ENCODE measurements around the gene ECSCR. TPM values are rescaled to one million over a fixed set of nuclear protein-coding genes. Genes with fewer than 3 reads are reported as not detected.

ECSCR gene
- total RNA-seq, 1 donor from 2014 or later: not detected

DNA sequence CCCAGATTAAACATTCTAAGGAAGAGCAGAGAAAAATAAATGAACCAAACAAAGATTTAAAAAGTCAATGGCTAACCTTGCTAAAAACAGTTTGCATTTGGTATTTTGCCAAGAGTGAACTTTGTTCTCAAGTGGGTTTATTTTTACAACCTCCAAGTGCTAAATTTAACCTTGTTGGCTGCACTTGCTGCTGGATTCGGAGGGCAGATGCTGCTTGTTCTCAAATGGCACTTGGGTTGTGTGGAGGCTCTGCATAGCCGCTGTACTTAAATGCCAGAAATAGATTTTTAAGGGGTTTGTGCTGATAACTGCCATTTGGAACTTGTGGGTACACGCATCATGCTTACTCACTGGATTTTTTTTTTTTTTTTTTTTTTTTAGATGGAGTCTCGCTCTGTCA is 45.3 kb downstream of the ECSCR start:
- Histone ChIP-seq H3K36me3 (ENCODE audit: control insufficient read depth, insufficient read depth, low read length) (no peaks in the 10 kb centered on the region), H3K27me3 (ENCODE audit: control insufficient read depth, insufficient read depth, low read length) (no peaks in the 10 kb centered on the region), H3K4me3 (ENCODE audit: low read depth, low read length) (no peak overlapping the region)
- no peak for DNase-seq (ENCODE audit: low read depth)
- TF ChIP-seq, protein P1, sequence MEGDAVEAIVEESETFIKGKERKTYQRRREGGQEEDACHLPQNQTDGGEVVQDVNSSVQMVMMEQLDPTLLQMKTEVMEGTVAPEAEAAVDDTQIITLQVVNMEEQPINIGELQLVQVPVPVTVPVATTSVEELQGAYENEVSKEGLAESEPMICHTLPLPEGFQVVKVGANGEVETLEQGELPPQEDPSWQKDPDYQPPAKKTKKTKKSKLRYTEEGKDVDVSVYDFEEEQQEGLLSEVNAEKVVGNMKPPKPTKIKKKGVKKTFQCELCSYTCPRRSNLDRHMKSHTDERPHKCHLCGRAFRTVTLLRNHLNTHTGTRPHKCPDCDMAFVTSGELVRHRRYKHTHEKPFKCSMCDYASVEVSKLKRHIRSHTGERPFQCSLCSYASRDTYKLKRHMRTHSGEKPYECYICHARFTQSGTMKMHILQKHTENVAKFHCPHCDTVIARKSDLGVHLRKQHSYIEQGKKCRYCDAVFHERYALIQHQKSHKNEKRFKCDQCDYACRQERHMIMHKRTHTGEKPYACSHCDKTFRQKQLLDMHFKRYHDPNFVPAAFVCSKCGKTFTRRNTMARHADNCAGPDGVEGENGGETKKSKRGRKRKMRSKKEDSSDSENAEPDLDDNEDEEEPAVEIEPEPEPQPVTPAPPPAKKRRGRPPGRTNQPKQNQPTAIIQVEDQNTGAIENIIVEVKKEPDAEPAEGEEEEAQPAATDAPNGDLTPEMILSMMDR (IDR thresholded peaks at IDR 0.05; ENCODE audit: insufficient read depth, low read length, poor library complexity, severe bottlenecking): no peak

- TF ChIP-seq, protein P1 (IDR thresholded peaks at IDR 0.05; ENCODE audit: insufficient read depth, low read length, poor library complexity, severe bottlenecking): no peak
- H3K27me3 ChIP-seq (ENCODE audit: control insufficient read depth, insufficient read depth, low read length): no peaks in the 10 kb centered on the region
- no peak overlapping the region for H3K4me3 ChIP-seq (ENCODE audit: low read depth, low read length)
- DNase-seq (ENCODE audit: low read depth): no peak
- no peaks in the 10 kb centered on the region for H3K36me3 ChIP-seq (ENCODE audit: control insufficient read depth, insufficient read depth, low read length)
Observed at GRCh38 chr5:139416651-139417050, 45.9 kb downstream of the ECSCR start.

- no peak overlapping the region for H3K4me3 ChIP-seq (ENCODE audit: low read depth, low read length)
- no peaks in the 10 kb centered on the region for H3K36me3 ChIP-seq (ENCODE audit: control insufficient read depth, insufficient read depth, low read length)
- DNase-seq (ENCODE audit: low read depth): no peak
- H3K27me3 ChIP-seq (ENCODE audit: control insufficient read depth, insufficient read depth, low read length): no peaks in the 10 kb centered on the region
- TF ChIP-seq, protein P1 (IDR thresholded peaks at IDR 0.05; ENCODE audit: insufficient read depth, low read length, poor library complexity, severe bottlenecking): no peak
Observed at GRCh38 chr5:139415869-139416268, 46.7 kb downstream of the ECSCR start.

- H3K4me3 ChIP-seq (ENCODE audit: low read depth, low read length): no peak overlapping the region
Observed at GRCh38 chr5:139415221-139415861, 47.2 kb downstream of the ECSCR start.

GRCh38 chr5:139414581-139415130 is 47.9 kb downstream of the ECSCR start:
- no peak overlapping the region for H3K4me3 ChIP-seq (ENCODE audit: low read depth, low read length)
- no peaks in the 10 kb centered on the region for H3K27me3 ChIP-seq (ENCODE audit: control insufficient read depth, insufficient read depth, low read length)
- no peaks in the 10 kb centered on the region for H3K36me3 ChIP-seq (ENCODE audit: control insufficient read depth, insufficient read depth, low read length)
- DNase-seq (ENCODE audit: low read depth): no peak
- TF ChIP-seq, protein P1 (IDR thresholded peaks at IDR 0.05; ENCODE audit: insufficient read depth, low read length, poor library complexity, severe bottlenecking): no peak

More at GRCh38 chr5:139415221-139415861, 47.2 kb downstream of the ECSCR start:
- no peak for DNase-seq (ENCODE audit: low read depth)
- H3K36me3 ChIP-seq (ENCODE audit: control insufficient read depth, insufficient read depth, low read length): no peaks in the 10 kb centered on the region
- no peaks in the 10 kb centered on the region for H3K27me3 ChIP-seq (ENCODE audit: control insufficient read depth, insufficient read depth, low read length)
- TF ChIP-seq, protein P1 (IDR thresholded peaks at IDR 0.05; ENCODE audit: insufficient read depth, low read length, poor library complexity, severe bottlenecking): no peak

GRCh38 chr5:139413963-139414362 is 48.6 kb downstream of the ECSCR start:
- Histone ChIP-seq H3K27me3 (ENCODE audit: control insufficient read depth, insufficient read depth, low read length) (no peaks in the 10 kb centered on the region), H3K4me3 (ENCODE audit: low read depth, low read length) (no peak overlapping the region), H3K36me3 (ENCODE audit: control insufficient read depth, insufficient read depth, low read length) (no peaks in the 10 kb centered on the region)
- TF ChIP-seq, protein P1 (IDR thresholded peaks at IDR 0.05; ENCODE audit: insufficient read depth, low read length, poor library complexity, severe bottlenecking): no peak
- no peak for DNase-seq (ENCODE audit: low read depth)

Measured in kidney epithelial cell (primary cell).